ENCODE data around the gene AKR1A1. TPM values are rescaled to one million over a fixed set of nuclear protein-coding genes. Genes with fewer than 3 reads are reported as not detected.

The AKR1A1 gene
- total RNA-seq = 108 and 153 TPM in 2 replicates

DNA sequence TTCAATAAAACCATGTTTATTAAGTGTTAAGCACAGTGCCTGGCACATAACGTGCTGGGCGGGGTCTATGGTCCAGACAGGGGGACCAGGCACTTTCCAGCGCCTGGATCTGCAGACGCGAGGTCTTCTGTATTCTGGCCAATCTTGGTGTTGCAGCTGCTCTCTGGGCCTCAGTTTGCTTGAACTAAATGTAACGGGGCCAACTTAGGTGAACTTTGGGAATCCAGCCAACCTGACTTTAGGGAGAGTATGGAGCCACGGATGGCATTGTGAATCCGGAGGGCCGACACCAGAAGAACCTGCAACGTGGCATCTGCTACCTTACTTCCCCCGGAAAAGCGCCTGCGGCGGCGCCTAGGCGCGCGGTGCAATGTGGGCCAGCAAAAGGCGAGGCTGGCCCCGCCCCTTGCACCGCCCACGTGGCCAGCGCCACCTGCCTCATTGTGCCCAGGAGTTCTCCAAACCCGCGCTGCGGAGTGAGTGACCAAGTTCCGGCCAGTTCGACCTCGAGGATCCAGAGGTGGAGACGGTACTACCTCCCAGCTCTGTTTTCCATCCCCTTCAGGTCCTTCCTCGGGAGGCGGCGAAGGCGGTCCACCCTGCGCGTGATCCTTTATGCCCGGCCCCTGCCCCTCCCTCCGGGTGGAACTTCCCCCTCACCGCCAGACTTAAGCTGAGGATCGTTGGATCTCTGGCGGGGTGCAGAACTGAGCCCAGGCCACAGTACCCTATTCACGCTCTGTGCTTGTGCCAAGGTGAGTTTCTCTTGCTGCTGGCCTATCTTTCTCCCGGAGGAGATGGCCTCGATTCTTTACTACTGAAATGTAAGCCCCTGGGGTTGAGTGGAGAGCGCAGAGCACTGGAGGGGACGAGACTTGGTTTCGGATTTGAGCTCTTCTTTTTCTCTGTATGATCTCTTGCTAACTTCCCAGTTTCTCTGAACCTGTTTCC is at the start of gene AKR1A1:
Gene AKR1A1 (plus strand): TSS at position 426 of the 951 bp plus-strand sequence. CDS start 10,969 bp downstream, outside the sequence.

DNA sequence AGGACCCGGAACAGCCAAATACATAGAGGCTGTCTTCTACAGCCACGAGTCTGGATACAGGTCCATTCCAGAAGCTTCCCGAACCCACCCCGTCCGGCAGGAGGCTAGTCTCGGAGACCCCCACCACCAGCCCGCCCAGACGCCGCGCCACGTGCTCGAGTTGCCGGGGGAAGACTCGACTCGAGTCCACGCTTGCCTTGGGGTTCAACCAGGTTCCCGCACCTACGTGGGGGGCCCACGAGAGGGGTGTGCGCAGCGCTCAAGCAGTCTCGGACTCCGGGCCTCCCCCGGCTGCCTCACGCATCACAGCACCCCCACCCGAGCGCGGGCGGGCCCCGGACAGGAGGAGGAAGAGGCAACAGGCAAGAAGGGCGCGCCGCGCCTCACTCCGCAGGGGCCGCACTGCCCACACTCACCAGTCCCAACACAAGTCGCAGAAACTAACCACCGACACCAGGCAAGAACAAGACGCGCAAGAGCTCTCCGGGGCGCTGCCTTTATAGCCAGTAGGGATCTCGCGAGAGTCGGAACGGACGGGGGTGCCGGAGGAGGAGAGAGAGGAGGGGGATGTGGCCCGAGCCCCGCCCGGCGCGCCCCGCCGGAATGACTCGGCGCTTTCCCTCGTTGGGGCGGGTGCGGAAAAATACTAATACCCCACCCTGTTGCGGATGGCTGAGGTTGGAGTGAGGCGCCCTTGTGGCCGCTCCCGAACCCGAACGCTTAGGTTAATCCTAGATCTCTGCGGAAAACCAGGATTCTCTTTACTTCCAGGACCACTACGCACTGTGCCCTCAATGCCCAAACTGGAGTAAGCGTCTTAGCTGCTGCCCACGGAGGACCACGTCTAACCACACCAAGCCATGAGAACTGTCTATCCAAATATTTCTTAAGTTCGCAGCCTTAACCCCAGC is 29.0 kb upstream of the AKR1A1 start, which contains the start of gene PRDX1:
Gene PRDX1 (minus strand): TSS at position 472 of the 911 bp plus-strand sequence. CDS start 2,841 bp downstream, outside the sequence.

GRCh38 chr1:45583666-45584350 is 33.2 kb downstream of the AKR1A1 start, which contains the start of gene NASP:
Gene NASP, plus strand, starts transcription at chr1:45584041. Its CDS starts 106 bp downstream, at chr1:45584147.

Small RNAs within 50 kb of the gene (small RNA-seq; reads per million reads assigned to genes)
- gene AL355480.1 (ENCODE audit: low replicate concordance) = not detected
- gene AL355480.2 (ENCODE audit: low replicate concordance) = not detected
- not detected for gene AL355480.3 (ENCODE audit: low replicate concordance)
- gene AL355480.4 (ENCODE audit: low replicate concordance) = not detected

Other genes starting within 250 kb of the AKR1A1 start
- gene HPDL, start 223.9 kb upstream of the AKR1A1 start, total RNA-seq = 0.86 TPM in 1 of 2 replicates, not detected in the other
- gene TOE1, start 210.7 kb upstream of the AKR1A1 start, total RNA-seq = 16.0 and 26.9 TPM in 2 replicates
- 14.4 and 17.3 TPM in 2 replicates for gene MUTYH, start 210.4 kb upstream of the AKR1A1 start, total RNA-seq
- gene TESK2, start 59.7 kb upstream of the AKR1A1 start, total RNA-seq = 1.8 and 2.1 TPM in 2 replicates
- 3.1 and 6.1 TPM in 2 replicates for gene CCDC163, start 50.8 kb upstream of the AKR1A1 start, total RNA-seq
- 4.4 and 7.3 TPM in 2 replicates for gene MMACHC, start 50.5 kb upstream of the AKR1A1 start, total RNA-seq
- gene PRDX1, start 28.9 kb upstream of the AKR1A1 start, total RNA-seq = 225 and 436 TPM in 2 replicates
- gene NASP, start 33.2 kb downstream of the AKR1A1 start, total RNA-seq = 25.4 and 51.8 TPM in 2 replicates
- gene CCDC17, start 73.2 kb downstream of the AKR1A1 start, total RNA-seq = 1.1 and 1.4 TPM in 2 replicates
- 86.4 and 112 TPM in 2 replicates for gene GPBP1L1, start 135.7 kb downstream of the AKR1A1 start, total RNA-seq
- 19.5 and 21.7 TPM in 2 replicates for gene TMEM69, start 137.4 kb downstream of the AKR1A1 start, total RNA-seq
- 6.8 and 8.6 TPM in 2 replicates for gene IPP, start 199.8 kb downstream of the AKR1A1 start, total RNA-seq